A549 treated with RU486 at 1 μM for 4 hours (cell line): ENCODE data around the gene TTLL4. TPM values are rescaled to one million over a fixed set of nuclear protein-coding genes. Genes with fewer than 3 reads are reported as not detected.

Experiments
- total RNA-seq: library from RNA; stranded (reverse); fragments of 200-300 nt; extraction: Qiagen RNA extraction; gene quantifications from 5 replicates; pipeline ENCODE4 v1.2.3, GENCODE V29; 2022; ENCODE audit warnings: low read depth

TTLL4 gene, protein sequence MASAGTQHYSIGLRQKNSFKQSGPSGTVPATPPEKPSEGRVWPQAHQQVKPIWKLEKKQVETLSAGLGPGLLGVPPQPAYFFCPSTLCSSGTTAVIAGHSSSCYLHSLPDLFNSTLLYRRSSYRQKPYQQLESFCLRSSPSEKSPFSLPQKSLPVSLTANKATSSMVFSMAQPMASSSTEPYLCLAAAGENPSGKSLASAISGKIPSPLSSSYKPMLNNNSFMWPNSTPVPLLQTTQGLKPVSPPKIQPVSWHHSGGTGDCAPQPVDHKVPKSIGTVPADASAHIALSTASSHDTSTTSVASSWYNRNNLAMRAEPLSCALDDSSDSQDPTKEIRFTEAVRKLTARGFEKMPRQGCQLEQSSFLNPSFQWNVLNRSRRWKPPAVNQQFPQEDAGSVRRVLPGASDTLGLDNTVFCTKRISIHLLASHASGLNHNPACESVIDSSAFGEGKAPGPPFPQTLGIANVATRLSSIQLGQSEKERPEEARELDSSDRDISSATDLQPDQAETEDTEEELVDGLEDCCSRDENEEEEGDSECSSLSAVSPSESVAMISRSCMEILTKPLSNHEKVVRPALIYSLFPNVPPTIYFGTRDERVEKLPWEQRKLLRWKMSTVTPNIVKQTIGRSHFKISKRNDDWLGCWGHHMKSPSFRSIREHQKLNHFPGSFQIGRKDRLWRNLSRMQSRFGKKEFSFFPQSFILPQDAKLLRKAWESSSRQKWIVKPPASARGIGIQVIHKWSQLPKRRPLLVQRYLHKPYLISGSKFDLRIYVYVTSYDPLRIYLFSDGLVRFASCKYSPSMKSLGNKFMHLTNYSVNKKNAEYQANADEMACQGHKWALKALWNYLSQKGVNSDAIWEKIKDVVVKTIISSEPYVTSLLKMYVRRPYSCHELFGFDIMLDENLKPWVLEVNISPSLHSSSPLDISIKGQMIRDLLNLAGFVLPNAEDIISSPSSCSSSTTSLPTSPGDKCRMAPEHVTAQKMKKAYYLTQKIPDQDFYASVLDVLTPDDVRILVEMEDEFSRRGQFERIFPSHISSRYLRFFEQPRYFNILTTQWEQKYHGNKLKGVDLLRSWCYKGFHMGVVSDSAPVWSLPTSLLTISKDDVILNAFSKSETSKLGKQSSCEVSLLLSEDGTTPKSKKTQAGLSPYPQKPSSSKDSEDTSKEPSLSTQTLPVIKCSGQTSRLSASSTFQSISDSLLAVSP
- 25.1 to 30.9 TPM (median 29.3 TPM) in 5 replicates for total RNA-seq

DNA sequence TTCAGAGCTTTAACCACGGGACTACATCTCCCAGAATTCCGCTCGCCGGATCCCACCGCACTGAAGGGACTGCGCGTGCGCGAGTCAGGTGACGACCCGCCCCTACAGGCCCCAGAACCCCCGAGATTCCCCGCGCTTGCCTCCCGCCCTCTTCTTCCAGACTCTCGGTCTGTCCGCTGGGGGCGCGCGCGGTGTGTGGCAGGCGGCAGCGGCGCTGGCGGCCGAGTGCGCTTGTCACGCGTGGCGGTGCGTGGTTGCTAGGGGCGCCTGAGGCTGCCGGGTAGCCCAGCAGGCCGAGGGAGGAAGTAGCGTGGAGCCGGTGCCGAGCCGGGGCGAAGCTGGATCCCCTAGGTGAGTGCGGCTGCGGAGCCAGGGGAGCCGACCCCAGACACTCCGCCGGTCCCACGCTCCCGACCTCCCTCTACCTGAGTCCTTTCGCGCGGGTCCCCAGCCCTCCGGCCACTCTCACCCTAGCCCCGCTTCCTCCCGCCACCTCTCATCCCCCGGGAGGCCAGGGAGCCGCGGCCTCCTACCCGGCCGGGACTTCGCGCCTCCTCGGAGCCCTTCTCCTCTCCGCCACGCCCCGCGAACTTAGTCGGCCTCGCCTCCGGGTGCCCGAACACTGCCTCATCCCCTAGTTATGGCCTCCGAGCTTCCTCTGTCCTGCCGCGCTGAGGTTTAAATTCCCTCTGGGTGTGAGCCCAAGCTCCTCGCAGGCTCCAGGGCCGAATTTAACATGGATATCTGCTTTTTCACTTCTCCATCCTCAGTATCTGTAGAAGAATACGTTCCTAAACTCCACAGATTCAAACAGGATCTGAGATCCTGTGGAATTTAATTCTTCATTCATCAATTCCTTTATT lies at the start of gene TTLL4:
TTLL4 (plus strand) TSS at position 149 of the 863 bp plus-strand sequence. CDS start 26,842 bp downstream, outside the sequence.

DNA sequence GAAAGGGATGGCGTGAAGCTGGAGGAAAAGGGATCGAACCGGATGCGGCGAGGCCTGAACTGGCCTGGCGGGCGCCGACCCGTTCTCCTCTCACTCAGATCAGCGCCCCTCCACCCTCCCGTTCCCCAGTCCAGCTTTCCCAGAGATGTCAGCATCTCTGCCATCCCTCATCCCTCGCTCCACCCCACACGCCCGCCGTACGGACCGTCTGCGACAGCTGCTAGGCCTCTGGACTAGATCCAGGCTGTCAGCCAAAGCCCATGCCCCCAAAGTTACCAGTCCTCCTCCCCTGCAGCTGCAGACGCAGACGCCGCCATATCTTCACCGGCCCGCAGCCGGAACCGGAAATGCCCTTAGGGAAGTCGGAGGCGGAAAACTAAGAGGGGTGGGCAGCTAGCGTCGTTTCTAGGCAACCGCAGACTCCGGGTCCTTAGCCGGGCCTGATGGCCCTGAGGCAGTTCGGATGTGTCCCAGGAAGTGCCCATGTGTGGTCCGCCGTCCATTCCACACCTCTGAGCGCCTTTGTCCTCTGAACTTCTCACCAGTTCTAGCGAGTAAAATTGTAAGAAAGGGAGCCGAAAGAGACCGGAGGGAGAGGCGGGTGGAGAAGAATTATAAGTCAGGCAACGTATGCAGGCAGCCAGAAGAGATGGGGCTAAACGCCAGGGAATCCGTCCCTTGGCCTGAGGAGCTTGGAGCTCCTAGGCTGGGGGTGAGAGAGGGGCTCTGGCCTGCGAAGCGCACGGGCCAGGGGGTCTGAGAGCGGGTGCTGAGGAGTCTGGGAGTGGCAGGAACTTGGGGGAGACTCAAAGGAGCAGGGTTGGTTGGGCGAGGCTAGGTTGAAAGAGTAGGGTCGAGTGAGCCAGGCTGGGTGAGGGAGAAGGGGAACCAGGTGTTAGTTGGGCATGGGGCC lies 38.7 kb upstream of the TTLL4 start, which contains the start of the genes RNF25 and STK36:
RNF25 (minus strand) TSS at position 349 of the 913 bp plus-strand sequence; CDS start at position 317, 32 bp downstream.
STK36 (plus strand) TSS at position 433 of the 913 bp plus-strand sequence. CDS start 744 bp downstream, outside the sequence.

DNA sequence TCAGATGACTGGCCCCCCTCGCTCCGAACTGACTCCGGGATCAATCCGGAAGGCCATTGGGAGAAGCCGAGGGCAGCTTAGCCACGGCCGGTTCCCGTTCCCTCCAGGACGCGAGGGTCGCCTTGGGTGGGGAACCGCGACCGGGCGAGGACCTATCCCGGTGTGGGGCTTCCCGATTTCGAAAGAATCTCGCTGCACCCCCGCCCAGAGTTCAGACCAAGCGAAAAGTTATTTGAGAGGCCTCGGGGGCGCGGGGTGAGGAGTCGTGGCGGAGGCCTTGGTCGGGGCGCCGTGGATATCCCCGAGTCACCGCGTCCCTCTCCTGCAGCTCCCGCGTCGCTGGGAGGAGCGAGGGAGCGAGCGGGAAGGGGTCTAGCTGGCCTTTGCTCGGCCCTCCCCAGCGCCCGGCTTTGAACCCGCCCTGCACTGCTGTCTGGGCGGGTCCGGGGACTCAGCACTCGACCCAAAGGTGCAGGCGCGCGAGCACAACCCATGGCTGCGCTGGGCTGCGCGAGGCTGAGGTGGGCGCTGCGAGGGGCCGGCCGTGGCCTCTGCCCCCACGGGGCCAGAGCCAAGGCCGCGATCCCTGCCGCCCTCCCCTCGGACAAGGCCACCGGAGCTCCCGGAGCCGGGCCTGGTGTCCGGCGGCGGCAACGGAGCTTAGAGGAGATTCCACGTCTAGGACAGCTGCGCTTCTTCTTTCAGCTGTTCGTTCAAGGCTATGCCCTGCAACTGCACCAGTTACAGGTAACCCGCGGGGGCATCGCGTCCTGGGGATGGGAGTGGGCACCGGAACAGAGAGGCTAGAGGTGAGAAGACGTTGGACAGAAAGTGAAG lies 71.3 kb downstream of the TTLL4 start, which contains the start of gene CYP27A1:
CYP27A1 (plus strand) TSS at position 457 of the 837 bp plus-strand sequence; CDS start at position 493, 36 bp downstream.

Other genes with a start within 250 kb of the TTLL4 start
- 4.5 to 5.7 TPM (median 5.4 TPM) in 5 replicates for gene USP37, start 142.5 kb upstream of the TTLL4 start, total RNA-seq
- 41.8 to 50.1 TPM (median 43.6 TPM) in 5 replicates for gene CNOT9, start 142.0 kb upstream of the TTLL4 start, total RNA-seq
- gene PLCD4, start 102.9 kb upstream of the TTLL4 start, total RNA-seq: 0.29 to 0.71 TPM (median 0.53 TPM) in 5 replicates
- gene ZNF142, start 51.2 kb upstream of the TTLL4 start, total RNA-seq: 12.5 to 17.7 TPM (median 15.2 TPM) in 5 replicates
- gene BCS1L, start 51.2 kb upstream of the TTLL4 start, total RNA-seq: 39.0 to 53.1 TPM (median 42.4 TPM) in 5 replicates
- 47.0 to 59.1 TPM (median 47.9 TPM) in 5 replicates for gene RNF25, start 38.8 kb upstream of the TTLL4 start, total RNA-seq
- gene STK36, start 38.7 kb upstream of the TTLL4 start, total RNA-seq: 8.6 to 13.8 TPM (median 12.4 TPM) in 5 replicates
- 0.10 to 0.18 TPM (median 0.17 TPM) in 5 replicates for gene CYP27A1, start 71.3 kb downstream of the TTLL4 start, total RNA-seq
- not detected in 5 replicates for gene PRKAG3, start 121.0 kb downstream of the TTLL4 start, total RNA-seq
- 0.14 to 0.24 TPM (median 0.22 TPM) in 4 of 5 replicates, not detected in the other for gene WNT6, start 149.0 kb downstream of the TTLL4 start, total RNA-seq
- 0.07 to 0.31 TPM in 2 of 5 replicates, not detected in the others for gene WNT10A, start 170.0 kb downstream of the TTLL4 start, total RNA-seq
- gene CDK5R2, start 248.8 kb downstream of the TTLL4 start, total RNA-seq: 1.7 to 3.4 TPM (median 2.8 TPM) in 5 replicates